ENCODE results near the gene POU5F1.
"Not testable (repeated sequence)": the region's sequence is repeated elsewhere in the genome, so short reads cannot be mapped to it uniquely, and the experiment has no call there.

- not testable (repeated sequence) for TF ChIP-seq CTCF (conservative IDR thresholded peaks at IDR 0.05 in 1 of 2, IDR thresholded peaks at IDR 0.05 in 1 of 2; ENCODE audit: extremely low read depth in 1 of 2, insufficient read depth in 1 of 2, low read depth in 1 of 2, low read length in 2 of 2); EZH2 (IDR thresholded peaks at IDR 0.05; ENCODE audit: borderline replicate concordance, low read length)
Observed at GRCh38 chr6:31183287-31183686, 12.8 kb upstream of the POU5F1 start.

Data from mammary epithelial cell (primary cell).